Loucy (cell line): ENCODE data around the gene KSR2.

Source experiments
- H2AFZ ChIP-seq: fragments of 200-600 bp; sonication (generic); 2 replicates; pipeline ENCODE4 v1.6.0; 2016; ENCODE audit warnings: antibody characterized with exemption, mild to moderate bottlenecking, low read length, moderate library complexity
- H3F3A ChIP-seq: fragments of 200-600 bp; 2 replicates; pipeline ENCODE4 v1.6.0; 2016; ENCODE audit warnings: antibody characterized with exemption, low read depth, mild to moderate bottlenecking
- H3K27me3 ChIP-seq: fragments of 200-600 bp; sonication (generic); 2 replicates; pipeline ENCODE4 v1.6.1; 2014; ENCODE audit warnings: low read length, mild to moderate bottlenecking; ENCODE audit not compliant: insufficient read depth, poor library complexity, severe bottlenecking
- H3K36me3 ChIP-seq: fragments of 200-600 bp; sonication (generic); 2 replicates; pipeline ENCODE4 v1.6.1; 2016; ENCODE audit warnings: low read length; ENCODE audit not compliant: insufficient read depth
- H3K4me1 ChIP-seq: fragments of 200-600 bp; sonication (generic); 2 replicates; pipeline ENCODE4 v1.5.1; 2014; ENCODE audit warnings: low read length, mild to moderate bottlenecking; ENCODE audit not compliant: insufficient read depth, poor library complexity, severe bottlenecking
- H3K4me2 ChIP-seq: fragments of 200-600 bp; sonication (generic); 2 replicates; pipeline ENCODE4 v1.6.0; 2014; ENCODE audit warnings: antibody characterized with exemption, low read length, low read depth, mild to moderate bottlenecking; ENCODE audit not compliant: poor library complexity, severe bottlenecking
- H3K4me3 ChIP-seq: fragments of 200-600 bp; sonication (generic); 2 replicates; pipeline ENCODE4 v1.5.1; 2014; ENCODE audit warnings: low read length, mild to moderate bottlenecking, mixed read lengths; ENCODE audit not compliant: poor library complexity, severe bottlenecking
- H3K79me2 ChIP-seq: fragments of 200-600 bp; sonication (generic); 2 replicates; pipeline ENCODE4 v1.6.1; 2014; ENCODE audit warnings: low read length; ENCODE audit not compliant: insufficient read depth
- H3K9ac ChIP-seq: fragments of 200-600 bp; sonication (generic); 2 replicates; pipeline ENCODE4 v1.6.0; 2014; ENCODE audit warnings: mild to moderate bottlenecking, low read depth, low read length, moderate library complexity; ENCODE audit not compliant: poor library complexity, severe bottlenecking
- H3K9me2 ChIP-seq: fragments of 200-600 bp; sonication (generic); replicated peaks from 2 replicates; pipeline ENCODE4 v1.6.1; 2016; ENCODE audit warnings: low read depth, low read length, mixed read lengths
- H3K9me3 ChIP-seq: fragments of 200-600 bp; sonication (generic); 2 replicates; pipeline ENCODE4 v1.6.1; 2014; ENCODE audit warnings: mild to moderate bottlenecking, antibody characterized with exemption, low read length, low read depth; ENCODE audit not compliant: insufficient read depth
- H4K20me1 ChIP-seq: fragments of 200-600 bp; sonication (generic); 2 replicates; pipeline ENCODE4 v1.6.0; 2014; ENCODE audit warnings: antibody characterized with exemption, low read length, mild to moderate bottlenecking; ENCODE audit not compliant: insufficient read depth, poor library complexity, severe bottlenecking
- EZH2phosphoT487 ChIP-seq: fragments of 200-600 bp; IDR thresholded peaks from 2 replicates; pipeline ENCODE4 v1.6.1; 2018; ENCODE audit warnings: antibody characterized with exemption, mild to moderate bottlenecking, moderate library complexity, borderline replicate concordance
- TF ChIP-seq, protein P1 (sequence below): fragments of 200-600 bp; sonication (generic); conservative IDR thresholded peaks from 2 replicates; pipeline ENCODE4 v1.5.1; 2014; ENCODE audit warnings: mild to moderate bottlenecking, antibody characterized with exemption, low read length

The KSR2 gene

DNA sequence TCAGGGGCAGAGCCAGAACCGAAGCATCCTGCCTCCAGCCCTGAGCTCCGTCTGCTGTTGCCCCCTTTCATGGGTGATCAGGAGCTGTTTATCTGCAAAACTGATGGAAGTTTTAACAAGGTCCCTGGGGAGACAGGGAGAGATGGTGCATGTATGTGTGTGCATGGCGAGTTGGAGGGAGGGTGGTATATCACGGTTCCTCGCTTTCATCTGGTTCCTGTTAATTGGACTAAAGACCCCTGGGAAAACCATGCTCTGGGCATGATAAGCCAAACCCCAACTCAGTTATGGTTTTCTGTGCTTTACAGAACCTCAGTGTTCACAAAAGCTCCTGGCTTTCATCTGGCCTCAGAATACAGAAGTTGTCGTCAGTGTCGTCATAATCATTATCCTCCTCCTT is 133.6 kb downstream of the KSR2 start:
- no peaks in the 10 kb centered on the region for H3K36me3 ChIP-seq
- no peaks in the 10 kb centered on the region for H3K9me3 ChIP-seq
- no peaks in the 10 kb centered on the region for H3K79me2 ChIP-seq
- no peaks in the 10 kb centered on the region for H3K9me2 ChIP-seq
- no peak overlapping the region for H2AFZ ChIP-seq
- H3F3A ChIP-seq = no peaks in the 10 kb centered on the region
- H3K4me1 ChIP-seq = no peaks in the 10 kb centered on the region
- TF ChIP-seq, protein P1, sequence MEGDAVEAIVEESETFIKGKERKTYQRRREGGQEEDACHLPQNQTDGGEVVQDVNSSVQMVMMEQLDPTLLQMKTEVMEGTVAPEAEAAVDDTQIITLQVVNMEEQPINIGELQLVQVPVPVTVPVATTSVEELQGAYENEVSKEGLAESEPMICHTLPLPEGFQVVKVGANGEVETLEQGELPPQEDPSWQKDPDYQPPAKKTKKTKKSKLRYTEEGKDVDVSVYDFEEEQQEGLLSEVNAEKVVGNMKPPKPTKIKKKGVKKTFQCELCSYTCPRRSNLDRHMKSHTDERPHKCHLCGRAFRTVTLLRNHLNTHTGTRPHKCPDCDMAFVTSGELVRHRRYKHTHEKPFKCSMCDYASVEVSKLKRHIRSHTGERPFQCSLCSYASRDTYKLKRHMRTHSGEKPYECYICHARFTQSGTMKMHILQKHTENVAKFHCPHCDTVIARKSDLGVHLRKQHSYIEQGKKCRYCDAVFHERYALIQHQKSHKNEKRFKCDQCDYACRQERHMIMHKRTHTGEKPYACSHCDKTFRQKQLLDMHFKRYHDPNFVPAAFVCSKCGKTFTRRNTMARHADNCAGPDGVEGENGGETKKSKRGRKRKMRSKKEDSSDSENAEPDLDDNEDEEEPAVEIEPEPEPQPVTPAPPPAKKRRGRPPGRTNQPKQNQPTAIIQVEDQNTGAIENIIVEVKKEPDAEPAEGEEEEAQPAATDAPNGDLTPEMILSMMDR = no peak
- TF ChIP-seq EZH2phosphoT487 = no peak
- H3K9ac ChIP-seq = no peak overlapping the region
- H4K20me1 ChIP-seq = no peaks in the 10 kb centered on the region
- H3K4me3 ChIP-seq = no peak overlapping the region
- no peak overlapping the region for H3K4me2 ChIP-seq
- H3K27me3 ChIP-seq = no peaks in the 10 kb centered on the region

DNA sequence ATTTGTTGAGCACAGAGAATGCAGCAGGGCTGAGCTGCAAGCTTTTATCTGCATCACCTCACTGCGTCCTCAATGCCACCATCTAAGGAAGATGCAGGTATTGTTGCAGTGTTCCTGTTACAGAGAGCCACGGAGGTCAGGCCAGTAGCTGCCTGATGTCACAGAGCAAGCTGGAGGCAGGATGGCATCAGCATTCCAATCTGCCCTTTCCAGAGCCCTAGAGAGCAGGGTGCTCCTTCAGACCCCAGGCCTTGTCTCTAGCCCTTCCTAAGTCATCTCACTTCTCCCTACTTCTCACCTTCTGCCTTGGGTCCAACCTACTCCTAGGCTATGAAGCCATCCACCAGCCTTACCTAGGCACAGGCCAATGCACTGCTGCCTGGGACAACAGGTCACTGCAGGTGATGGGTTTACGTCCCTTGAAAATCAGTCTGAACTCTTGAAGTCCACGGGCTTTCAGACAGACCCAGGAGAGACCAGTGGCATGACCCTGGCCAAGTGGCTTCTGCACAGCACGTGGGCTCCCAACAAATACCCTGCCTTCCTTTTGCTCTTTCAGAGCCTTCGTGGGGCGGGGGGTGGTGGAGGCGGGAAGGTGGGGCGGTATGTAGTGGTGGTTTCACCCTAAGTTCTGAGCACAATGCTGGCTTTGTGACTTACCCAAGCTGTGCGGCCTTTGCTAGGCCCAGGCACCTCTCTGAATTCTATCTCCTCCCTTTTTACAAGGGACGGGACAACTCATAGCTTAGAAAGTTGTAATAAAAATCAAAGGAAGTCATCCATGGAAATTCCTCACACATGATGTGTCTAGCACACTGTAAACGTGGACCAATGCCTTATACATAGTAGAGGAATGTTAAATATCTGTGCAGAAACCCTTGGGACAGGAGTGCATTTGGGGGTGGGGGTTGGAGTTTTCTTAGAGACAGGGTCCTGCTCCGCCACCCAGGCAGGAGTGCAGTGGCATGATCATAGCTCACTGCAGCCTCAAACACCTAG is 136.0 kb downstream of the KSR2 start:
- Histone ChIP-seq H3K79me2 (no peaks in the 10 kb centered on the region), H3K36me3 (no peaks in the 10 kb centered on the region), H3K4me2 (no peak overlapping the region), H3F3A (no peaks in the 10 kb centered on the region), H3K9me2 (no peaks in the 10 kb centered on the region), H3K27me3 (no peaks in the 10 kb centered on the region), H3K9me3 (peaks cover 8% of the 10 kb centered on the region; the same call in 1 of the 2 replicates), H3K4me3 (no peak overlapping the region), H2AFZ (no peak overlapping the region), H4K20me1 (no peaks in the 10 kb centered on the region), H3K9ac (no peak overlapping the region), H3K4me1 (no peaks in the 10 kb centered on the region)
- TF ChIP-seq EZH2phosphoT487 = no peak
- TF ChIP-seq, protein P1 = no peak

DNA sequence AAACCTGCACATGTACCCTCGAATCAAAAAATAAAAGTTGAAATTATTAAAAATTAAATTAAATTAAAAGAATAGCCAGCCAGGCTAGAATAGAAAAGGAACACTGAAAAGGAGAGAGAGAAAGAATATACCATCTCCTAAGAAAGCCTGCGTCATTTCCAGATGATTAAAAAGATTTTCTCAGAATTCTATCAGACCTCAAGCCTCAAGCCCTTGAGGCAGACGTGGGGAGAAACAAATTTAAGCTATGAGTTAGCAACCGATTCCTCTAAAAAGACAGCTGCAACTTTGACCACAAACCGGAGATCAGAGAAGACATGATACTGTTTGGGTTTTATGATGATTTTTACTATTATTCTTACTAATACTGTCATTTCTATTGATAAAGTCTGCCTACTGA is 138.3 kb downstream of the KSR2 start:
- H3K9me2 ChIP-seq = no peaks in the 10 kb centered on the region
- H3F3A ChIP-seq = no peaks in the 10 kb centered on the region
- peaks cover 8% of the 10 kb centered on the region; the same call in 1 of the 2 replicates for H3K9me3 ChIP-seq
- H3K4me1 ChIP-seq = no peaks in the 10 kb centered on the region
- no peaks in the 10 kb centered on the region for H3K79me2 ChIP-seq
- no peak overlapping the region for H2AFZ ChIP-seq
- H3K9ac ChIP-seq = no peak overlapping the region
- H3K4me3 ChIP-seq = no peak overlapping the region
- no peak overlapping the region for H3K4me2 ChIP-seq
- no peaks in the 10 kb centered on the region for H3K27me3 ChIP-seq
- H4K20me1 ChIP-seq = no peaks in the 10 kb centered on the region
- no peaks in the 10 kb centered on the region for H3K36me3 ChIP-seq
- TF ChIP-seq, protein P1 = no peak
- no peak for TF ChIP-seq EZH2phosphoT487
